ENCODE results near the gene GNS.

GRCh38 chr12:64730588-64730969 is 28.6 kb downstream of the GNS start:
- TF ChIP-seq SUZ12 (IDR thresholded peaks at IDR 0.05; ENCODE audit: extremely low read depth, insufficient read depth, insufficient read length), result no peak
- TF ChIP-seq ZNF274 (IDR thresholded peaks at IDR 0.05; ENCODE audit: low read depth, low read length), result no peak

All from NT2/D1 (cell line).